ENCODE results near the gene BPIFA2. TPM values are rescaled to one million over a fixed set of nuclear protein-coding genes. Genes with fewer than 3 reads are reported as not detected.
A peak's percentile ranks its signal among the peaks of the same experiment; 100 is the strongest.

BPIFA2 gene
- total and polyA plus RNA-seq, 4 donors, result 0.11 to 0.15 TPM; not detected in 2

DNA sequence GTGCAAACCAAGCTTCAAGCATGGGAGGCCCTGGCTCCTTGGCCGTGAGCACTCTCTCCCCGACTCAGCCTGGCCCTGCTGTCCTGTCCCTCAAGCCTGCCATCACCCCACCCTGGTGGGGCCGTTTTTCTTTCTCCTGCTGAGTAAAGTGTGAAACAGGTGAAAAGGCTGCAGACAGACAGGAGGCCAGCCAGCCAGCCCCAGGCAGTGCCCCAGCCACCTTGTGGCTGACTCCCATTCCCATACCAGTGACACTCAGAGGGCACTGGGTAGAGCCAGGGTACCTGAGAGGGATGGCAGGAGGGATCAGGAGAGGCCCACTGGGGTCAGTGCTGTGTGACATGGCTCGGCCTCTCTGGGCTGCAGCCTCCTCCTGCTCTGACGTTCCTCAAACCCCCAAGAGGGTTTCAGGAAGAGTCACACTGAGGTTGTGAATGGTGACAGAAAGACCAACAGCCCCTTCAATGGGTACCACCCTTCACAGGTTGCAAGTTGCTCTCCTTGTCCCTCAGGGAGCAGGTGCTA, 35.9 kb upstream of the BPIFA2 start:
- peaks cover 13% of the 10 kb centered on the region for H3K4me1 ChIP-seq (ENCODE audit: control insufficient read depth, insufficient read depth, low read length)
- 83% methylated on average over 1 of the region's 5 CpGs for WGBS (ENCODE audit: insufficient coverage)
- no peaks in the 10 kb centered on the region for H3K27me3 ChIP-seq (ENCODE audit: control insufficient read depth, insufficient read depth, low read length)
- no peak for DNase-seq (ENCODE audit: low read depth in 4 of 6, low spot score in 6 of 6)
- H3K27ac ChIP-seq (ENCODE audit: low read depth, low read length), result no peak overlapping the region
- no peaks in the 10 kb centered on the region for H3K9me3 ChIP-seq (ENCODE audit: control insufficient read depth, insufficient read depth, low read length)
- no peak overlapping the region for H3K4me3 ChIP-seq (ENCODE audit: low read depth, low read length)
- no peaks in the 10 kb centered on the region for H3K36me3 ChIP-seq (ENCODE audit: control insufficient read depth, insufficient read depth, low read length)

DNA sequence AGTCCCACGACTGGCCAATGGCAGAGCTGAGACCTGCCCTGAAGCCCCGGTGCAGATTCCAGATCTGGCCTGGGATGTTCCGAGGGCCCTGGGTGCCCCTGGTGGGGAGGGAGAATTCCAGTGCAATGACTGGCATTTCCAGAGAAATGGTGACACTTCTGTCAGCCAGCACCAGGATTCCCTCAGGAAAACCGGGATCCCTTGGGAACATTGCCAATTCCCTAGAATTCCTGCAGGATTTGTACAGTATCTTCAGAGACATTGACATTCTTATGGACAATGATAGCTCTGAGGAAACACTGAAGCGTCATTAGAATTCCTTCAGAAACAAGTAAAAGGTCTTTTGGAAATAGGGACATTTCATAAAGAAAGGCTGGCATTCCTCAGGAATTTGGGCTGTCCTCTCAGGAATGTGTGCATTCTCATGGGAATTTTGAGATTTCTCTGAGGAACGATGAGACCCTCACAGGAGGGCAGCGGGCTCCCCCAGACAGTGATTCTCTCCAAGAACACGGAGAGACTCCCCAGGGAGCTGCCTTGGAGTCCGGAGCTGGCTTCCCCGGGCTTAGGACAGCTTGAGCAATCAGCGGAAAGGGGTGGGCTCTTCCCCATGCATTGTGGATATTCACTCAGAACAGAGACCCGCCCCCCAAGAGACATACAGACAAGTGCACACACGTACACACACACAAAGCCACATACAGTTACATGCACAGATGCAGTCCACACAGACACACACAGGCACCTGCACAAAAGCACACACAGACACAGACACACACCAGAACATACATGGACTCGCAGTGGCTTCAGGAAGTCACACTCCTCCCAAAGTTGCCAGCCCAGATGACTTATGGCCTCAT, 35.2 kb upstream of the BPIFA2 start:
- 49% methylated on average over 14 of the region's 14 CpGs for WGBS (ENCODE audit: insufficient coverage)
- peak in 1 of 6 donors; percentile 10 for DNase-seq (ENCODE audit: low read depth in 4 of 6, low spot score in 6 of 6)
- Histone ChIP-seq H3K4me1 (ENCODE audit: control insufficient read depth, insufficient read depth, low read length) (peaks cover 13% of the 10 kb centered on the region), H3K9me3 (ENCODE audit: control insufficient read depth, insufficient read depth, low read length) (no peaks in the 10 kb centered on the region), H3K27me3 (ENCODE audit: control insufficient read depth, insufficient read depth, low read length) (no peaks in the 10 kb centered on the region), H3K27ac (ENCODE audit: low read depth, low read length) (no peak overlapping the region), H3K4me3 (ENCODE audit: low read depth, low read length) (no peak overlapping the region), H3K36me3 (ENCODE audit: control insufficient read depth, insufficient read depth, low read length) (no peaks in the 10 kb centered on the region)

DNA sequence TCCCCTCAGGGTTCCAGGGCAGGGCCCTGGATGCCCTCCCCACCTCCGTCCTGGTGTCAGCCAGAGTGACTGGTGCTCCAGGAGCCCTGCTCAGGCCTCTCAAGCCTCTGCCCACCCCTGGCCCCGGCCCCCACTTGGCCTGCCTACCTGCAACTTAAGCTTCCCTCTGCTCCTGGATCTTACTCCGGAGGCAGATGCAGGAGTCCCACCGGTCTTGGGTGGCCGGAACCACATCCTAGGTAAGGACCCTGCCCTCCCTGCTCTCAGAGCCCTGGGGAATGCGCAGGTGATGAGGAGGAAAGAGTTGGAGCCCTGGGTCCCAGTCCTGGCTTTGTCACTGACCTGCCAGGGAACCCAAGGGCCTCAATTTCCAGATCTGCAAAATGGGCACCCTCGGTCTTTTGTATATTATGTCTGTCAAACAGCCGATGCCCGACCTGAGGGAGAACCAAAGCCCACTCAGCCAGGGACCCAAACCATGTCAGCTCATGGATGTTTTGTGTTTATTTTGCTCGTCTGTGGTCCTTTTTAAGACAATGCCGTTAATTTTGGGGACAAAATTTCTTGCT, 34.5 kb upstream of the BPIFA2 start:
- H3K4me1 ChIP-seq (ENCODE audit: control insufficient read depth, insufficient read depth, low read length), result peaks cover 13% of the 10 kb centered on the region
- WGBS (ENCODE audit: insufficient coverage), result 84% methylated on average over 11 of the region's 11 CpGs

DNA sequence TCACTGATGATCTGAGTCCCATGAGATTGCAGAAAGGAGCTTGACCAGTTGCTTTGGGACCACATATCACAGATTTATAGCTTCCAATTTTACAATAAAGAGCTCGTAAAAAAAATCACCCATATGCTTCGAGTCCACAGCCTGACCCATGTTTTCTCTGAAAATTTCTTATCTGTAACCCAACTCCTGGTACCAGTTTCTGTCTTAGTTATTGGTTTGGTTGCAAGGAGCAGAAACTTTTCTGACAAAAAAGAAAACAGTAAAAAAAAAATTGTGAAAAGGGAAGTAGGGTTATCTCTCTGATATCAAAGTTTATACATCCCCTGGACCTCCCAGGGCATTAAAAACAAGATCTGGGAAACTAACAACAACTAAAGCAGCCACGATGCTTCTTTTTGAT, 30.8 kb upstream of the BPIFA2 start:
- Histone ChIP-seq H3K4me1 (ENCODE audit: control insufficient read depth, insufficient read depth, low read length) (peaks cover 10% of the 10 kb centered on the region), H3K9me3 (ENCODE audit: control insufficient read depth, insufficient read depth, low read length) (no peaks in the 10 kb centered on the region), H3K27me3 (ENCODE audit: control insufficient read depth, insufficient read depth, low read length) (no peaks in the 10 kb centered on the region), H3K36me3 (ENCODE audit: control insufficient read depth, insufficient read depth, low read length) (no peaks in the 10 kb centered on the region), H3K27ac (ENCODE audit: low read depth, low read length) (no peak overlapping the region), H3K4me3 (ENCODE audit: low read depth, low read length) (no peak overlapping the region)
- no peak for DNase-seq (ENCODE audit: low read depth in 4 of 6, low spot score in 6 of 6)
- no CpG with 5 or more reads among the region's 3 CpGs for WGBS (ENCODE audit: insufficient coverage)

More for the DNA sequence above, 34.5 kb upstream of the BPIFA2 start:
- Histone ChIP-seq H3K36me3 (ENCODE audit: control insufficient read depth, insufficient read depth, low read length) (no peaks in the 10 kb centered on the region), H3K27me3 (ENCODE audit: control insufficient read depth, insufficient read depth, low read length) (no peaks in the 10 kb centered on the region), H3K4me3 (ENCODE audit: low read depth, low read length) (no peak overlapping the region), H3K27ac (ENCODE audit: low read depth, low read length) (no peak overlapping the region), H3K9me3 (ENCODE audit: control insufficient read depth, insufficient read depth, low read length) (no peaks in the 10 kb centered on the region)
- DNase-seq (ENCODE audit: low read depth in 4 of 6, low spot score in 6 of 6), result no peak

DNA sequence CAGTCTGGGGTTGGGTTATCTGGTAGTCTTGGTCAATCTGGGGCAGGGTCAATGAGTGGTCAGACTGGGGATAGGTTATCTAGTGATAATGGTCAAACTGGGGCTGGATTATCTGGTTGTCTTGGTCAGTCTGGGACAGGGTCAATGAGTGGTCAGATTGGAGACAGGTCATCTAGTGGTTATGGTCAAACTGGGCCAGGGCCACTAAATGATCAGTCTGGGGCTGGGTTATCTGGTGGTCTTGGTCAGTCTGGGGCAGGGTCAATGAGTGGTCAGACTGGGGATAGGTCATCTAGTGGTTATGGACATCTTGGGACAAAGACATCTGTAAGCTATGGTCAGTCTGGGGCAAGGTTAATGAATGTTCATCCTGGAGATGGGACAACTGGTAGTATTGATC, 28.5 kb upstream of the BPIFA2 start:
- DNase-seq (ENCODE audit: low read depth in 4 of 6, low spot score in 6 of 6), result no peak
- H3K9me3 ChIP-seq (ENCODE audit: control insufficient read depth, insufficient read depth, low read length), result peaks cover 2% of the 10 kb centered on the region
- no peaks in the 10 kb centered on the region for H3K36me3 ChIP-seq (ENCODE audit: control insufficient read depth, insufficient read depth, low read length)
- no peaks in the 10 kb centered on the region for H3K4me1 ChIP-seq (ENCODE audit: control insufficient read depth, insufficient read depth, low read length)
- H3K27me3 ChIP-seq (ENCODE audit: control insufficient read depth, insufficient read depth, low read length), result no peaks in the 10 kb centered on the region
- H3K27ac ChIP-seq (ENCODE audit: low read depth, low read length), result no peak overlapping the region
- H3K4me3 ChIP-seq (ENCODE audit: low read depth, low read length), result no peak overlapping the region

DNA sequence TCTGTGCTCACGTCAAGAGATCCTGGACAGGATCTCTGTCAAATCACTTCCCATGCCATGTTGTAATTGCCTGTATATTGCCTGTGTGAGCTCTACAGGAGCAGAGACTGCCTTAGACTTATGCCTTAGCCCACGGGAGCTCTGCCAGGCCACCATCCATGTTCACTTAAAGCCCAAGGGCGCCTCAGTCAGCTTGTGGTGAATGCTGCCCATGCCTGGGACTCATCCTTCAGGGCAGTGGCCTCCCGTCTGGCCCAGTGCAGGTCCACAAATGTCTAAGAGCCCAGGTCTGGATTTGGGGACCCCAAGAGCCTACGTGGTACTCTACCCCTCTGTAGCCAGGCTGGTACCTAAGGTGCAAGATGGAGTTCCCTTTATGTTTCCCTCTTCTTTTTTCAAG, 22.4 kb upstream of the BPIFA2 start:
- H3K27me3 ChIP-seq (ENCODE audit: control insufficient read depth, insufficient read depth, low read length), result no peaks in the 10 kb centered on the region
- no peak overlapping the region for H3K27ac ChIP-seq (ENCODE audit: low read depth, low read length)
- no peak overlapping the region for H3K4me3 ChIP-seq (ENCODE audit: low read depth, low read length)
- H3K4me1 ChIP-seq (ENCODE audit: control insufficient read depth, insufficient read depth, low read length), result no peaks in the 10 kb centered on the region
- no peaks in the 10 kb centered on the region for H3K36me3 ChIP-seq (ENCODE audit: control insufficient read depth, insufficient read depth, low read length)
- H3K9me3 ChIP-seq (ENCODE audit: control insufficient read depth, insufficient read depth, low read length), result peaks cover 2% of the 10 kb centered on the region
- DNase-seq (ENCODE audit: low read depth in 4 of 6, low spot score in 6 of 6), result no peak
- WGBS (ENCODE audit: insufficient coverage), result 78% methylated on average over 4 of the region's 5 CpGs

DNA sequence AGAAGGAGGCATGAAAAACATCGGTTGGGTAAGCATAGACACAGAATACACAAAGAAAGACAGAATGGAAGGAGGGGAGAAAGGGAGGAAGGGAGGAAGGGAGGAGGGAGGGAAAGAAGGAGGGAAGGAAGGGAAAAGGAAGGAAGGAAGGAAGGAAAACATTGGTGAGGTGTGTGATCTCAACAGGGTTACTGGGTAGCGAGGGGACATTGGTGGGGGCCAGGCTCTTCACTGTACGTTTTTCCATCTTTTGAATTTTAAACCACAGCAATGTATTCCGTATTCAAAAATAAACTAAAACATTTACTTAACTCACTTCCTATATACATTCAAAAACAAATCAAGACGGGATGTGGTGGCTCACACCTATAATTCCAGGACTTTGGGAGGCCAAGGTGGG, 20.7 kb upstream of the BPIFA2 start:
- DNase-seq (ENCODE audit: low read depth in 4 of 6, low spot score in 6 of 6), result no peak
- no peak overlapping the region for H3K27ac ChIP-seq (ENCODE audit: low read depth, low read length)
- H3K4me1 ChIP-seq (ENCODE audit: control insufficient read depth, insufficient read depth, low read length), result no peaks in the 10 kb centered on the region
- peaks cover 3% of the 10 kb centered on the region for H3K27me3 ChIP-seq (ENCODE audit: control insufficient read depth, insufficient read depth, low read length)
- 90% methylated on average over 2 of the region's 5 CpGs for WGBS (ENCODE audit: insufficient coverage)
- no peaks in the 10 kb centered on the region for H3K36me3 ChIP-seq (ENCODE audit: control insufficient read depth, insufficient read depth, low read length)
- no peak overlapping the region for H3K4me3 ChIP-seq (ENCODE audit: low read depth, low read length)
- peaks cover 2% of the 10 kb centered on the region for H3K9me3 ChIP-seq (ENCODE audit: control insufficient read depth, insufficient read depth, low read length)

DNA sequence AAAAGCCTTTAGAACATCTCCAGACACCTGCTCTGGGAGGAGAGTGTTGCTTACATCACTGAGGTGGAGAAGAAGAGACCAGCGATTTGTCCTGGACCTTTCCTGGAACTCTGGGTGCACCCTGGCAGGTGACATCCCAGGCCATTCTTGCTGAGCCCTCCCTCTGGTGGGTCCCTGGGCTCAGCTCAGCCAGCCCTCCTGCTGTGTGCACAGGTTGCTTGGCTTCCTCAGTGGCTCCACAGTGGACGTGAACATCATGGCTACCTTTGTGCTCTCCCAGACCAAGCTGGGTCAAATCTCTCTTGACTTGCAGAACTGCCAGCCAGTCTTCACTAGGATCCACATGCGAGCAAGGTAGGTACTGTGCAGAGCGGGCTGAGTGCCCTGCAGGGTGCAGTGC, 19.9 kb upstream of the BPIFA2 start:
- WGBS (ENCODE audit: insufficient coverage), result 87% methylated on average over 4 of the region's 4 CpGs

DNA sequence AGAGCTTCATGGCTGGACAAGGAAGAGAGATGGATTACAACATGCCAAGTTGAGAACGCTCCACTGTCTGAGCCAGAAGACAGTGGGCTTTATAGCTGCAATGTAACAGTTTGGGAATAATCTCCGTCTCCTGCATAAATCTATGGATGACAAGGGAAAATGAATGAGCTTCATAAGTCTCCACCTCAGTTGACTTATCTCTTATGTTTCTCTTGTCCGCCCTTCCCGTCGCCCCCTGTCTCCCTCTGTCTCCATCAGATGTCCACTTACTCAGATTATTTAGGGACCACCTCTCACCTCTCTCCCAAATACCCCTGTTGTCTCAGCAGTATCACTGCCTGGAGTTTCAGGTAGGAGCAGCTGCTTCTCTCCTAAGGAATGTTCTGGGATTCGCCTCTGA, 13.7 kb upstream of the BPIFA2 start:
- H3K27me3 ChIP-seq (ENCODE audit: control insufficient read depth, insufficient read depth, low read length), result peaks cover 6% of the 10 kb centered on the region
- no peaks in the 10 kb centered on the region for H3K4me1 ChIP-seq (ENCODE audit: control insufficient read depth, insufficient read depth, low read length)
- no peak overlapping the region for H3K4me3 ChIP-seq (ENCODE audit: low read depth, low read length)
- DNase-seq (ENCODE audit: low read depth in 4 of 6, low spot score in 6 of 6), result no peak
- WGBS (ENCODE audit: insufficient coverage), result 81% methylated on average over 6 of the region's 6 CpGs
- no peak overlapping the region for H3K27ac ChIP-seq (ENCODE audit: low read depth, low read length)
- no peaks in the 10 kb centered on the region for H3K36me3 ChIP-seq (ENCODE audit: control insufficient read depth, insufficient read depth, low read length)
- H3K9me3 ChIP-seq (ENCODE audit: control insufficient read depth, insufficient read depth, low read length), result no peaks in the 10 kb centered on the region

More for the DNA sequence above, 19.9 kb upstream of the BPIFA2 start:
- Histone ChIP-seq H3K27me3 (ENCODE audit: control insufficient read depth, insufficient read depth, low read length) (peaks cover 6% of the 10 kb centered on the region), H3K36me3 (ENCODE audit: control insufficient read depth, insufficient read depth, low read length) (no peaks in the 10 kb centered on the region), H3K27ac (ENCODE audit: low read depth, low read length) (no peak overlapping the region), H3K9me3 (ENCODE audit: control insufficient read depth, insufficient read depth, low read length) (peaks cover 2% of the 10 kb centered on the region), H3K4me3 (ENCODE audit: low read depth, low read length) (no peak overlapping the region), H3K4me1 (ENCODE audit: control insufficient read depth, insufficient read depth, low read length) (no peaks in the 10 kb centered on the region)
- no peak for DNase-seq (ENCODE audit: low read depth in 4 of 6, low spot score in 6 of 6)
